GM21717 (cell line): ENCODE data around the gene TACC3.

Source experiments
- ATAC-seq: cut with Tn5 transposase; IDR thresholded peaks from one replicate; pipeline ENCODE4 v1.9.1; 2021; ENCODE audit warnings: mild to moderate bottlenecking, moderate library complexity; ENCODE audit not compliant: unreplicated experiment

Gene TACC3

DNA sequence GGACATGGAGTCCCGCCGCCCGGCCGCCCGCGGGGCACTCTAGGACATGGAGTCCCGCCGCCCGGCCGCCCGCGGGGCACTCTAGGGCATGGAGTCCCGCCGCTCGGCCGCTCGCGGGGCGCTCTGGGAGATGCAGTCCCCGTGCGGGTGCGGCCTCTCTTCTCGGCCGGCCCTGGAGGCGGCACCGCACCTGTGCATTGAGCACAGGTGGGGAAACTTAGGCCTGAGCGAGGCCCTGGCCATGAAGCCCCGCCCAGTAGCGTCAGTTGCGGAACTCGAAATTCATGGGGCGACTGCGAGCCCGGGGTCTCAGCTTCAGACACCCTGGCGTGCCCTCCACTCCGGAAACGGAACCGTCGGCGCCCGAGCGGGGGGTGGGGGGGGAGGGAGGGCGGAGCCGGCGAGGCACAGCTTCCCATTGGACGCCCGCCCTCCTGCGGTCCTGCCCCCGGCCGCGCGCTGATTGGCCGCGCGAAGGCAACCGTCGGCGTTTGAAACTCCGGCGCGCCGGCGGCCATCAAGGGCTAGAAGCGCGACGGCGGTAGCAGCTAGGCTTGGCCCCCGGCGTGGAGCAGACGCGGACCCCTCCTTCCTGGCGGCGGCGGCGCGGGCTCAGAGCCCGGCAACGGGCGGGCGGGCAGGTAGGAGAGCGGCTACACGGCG is at the start of gene TACC3, which contains the start of gene TMEM129:
Gene TACC3, plus strand, starts transcription at position 519 of the 663 bp plus-strand sequence. CDS start 1,901 bp downstream, outside the sequence.
Gene TMEM129, minus strand, starts transcription at position 321 of the 663 bp plus-strand sequence. CDS start 486 bp downstream, outside the sequence.
- ATAC-seq = peak; percentile 74

DNA sequence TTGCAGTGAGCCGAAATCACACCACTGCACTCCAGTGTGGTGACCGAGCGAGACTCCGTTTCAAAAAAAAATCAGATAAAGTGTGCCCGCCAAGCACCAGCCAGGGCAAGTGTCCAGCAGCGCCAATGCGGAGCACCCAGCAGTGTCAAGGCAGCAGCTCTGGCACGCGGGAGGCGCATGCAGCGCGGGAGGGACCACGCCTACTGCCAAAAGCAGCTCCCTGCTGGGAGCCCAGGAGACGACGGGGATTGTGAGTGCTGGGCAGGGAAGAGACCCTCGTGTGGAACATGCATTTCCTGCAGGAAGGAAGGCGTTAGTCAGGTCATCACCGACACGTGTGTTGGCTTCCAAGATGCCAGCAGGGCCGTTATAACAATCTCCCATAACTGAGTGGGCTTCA is 47.6 kb upstream of the TACC3 start:
- ATAC-seq = no peak

GRCh38 chr4:1674682-1675081 is 46.6 kb upstream of the TACC3 start:
- no peak for ATAC-seq

DNA sequence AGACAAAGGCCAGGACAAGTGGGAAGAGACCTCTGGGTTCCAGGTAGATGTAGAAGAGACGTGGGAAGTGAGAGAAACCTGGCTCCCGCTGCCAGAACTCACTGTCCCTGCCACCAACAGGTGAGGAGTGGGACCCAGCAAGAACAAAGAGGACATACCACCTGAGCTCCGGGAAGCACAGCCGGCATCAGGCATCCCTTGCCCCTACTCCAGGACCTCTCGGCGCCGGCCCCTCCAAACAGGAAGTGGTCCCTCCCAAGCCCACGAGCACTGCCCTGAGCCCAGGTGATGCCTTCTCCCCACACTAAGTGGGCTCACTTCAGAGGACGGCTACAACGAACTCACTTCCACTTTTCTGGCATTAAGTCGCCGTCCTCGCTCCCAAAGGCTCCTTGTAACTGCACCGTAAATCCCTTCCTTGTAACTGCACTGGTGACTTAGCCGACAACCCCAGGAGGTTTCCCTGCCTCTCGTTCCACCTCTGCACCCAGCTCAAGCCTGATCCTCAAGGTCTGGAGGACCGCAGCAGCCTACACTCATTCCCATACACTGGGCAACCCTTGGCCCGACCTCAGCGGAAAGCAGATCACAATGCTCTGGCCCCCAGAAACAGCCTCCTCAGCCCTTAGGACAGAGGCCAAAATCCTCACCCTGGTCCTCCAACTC is 46.1 kb upstream of the TACC3 start:
- no peak for ATAC-seq

DNA sequence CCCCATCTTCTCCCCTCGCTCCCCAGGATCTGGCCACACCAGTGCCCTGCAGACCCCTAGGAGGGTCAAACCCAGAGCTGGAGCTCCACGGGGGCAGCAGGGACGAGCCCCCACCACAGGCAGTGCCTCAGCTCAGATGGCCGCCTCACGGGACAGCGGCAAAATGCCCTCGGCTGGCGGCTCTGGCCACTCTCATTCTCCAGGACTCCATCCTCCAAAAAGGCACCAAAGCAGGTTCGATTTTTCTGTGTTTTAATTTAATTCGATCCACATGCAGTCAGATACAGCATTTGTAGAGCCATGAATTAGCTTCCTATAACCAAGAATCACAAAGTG is 45.6 kb upstream of the TACC3 start:
- no peak for ATAC-seq

GRCh38 chr4:1676605-1677525 is 44.5 kb upstream of the TACC3 start:
- ATAC-seq = no peak

- no peak for ATAC-seq
These were observed 43.1 kb upstream of the TACC3 start for GRCh38 chr4:1678244-1678643.

GRCh38 chr4:1682860-1683259 is 38.5 kb upstream of the TACC3 start:
- ATAC-seq = no peak

DNA sequence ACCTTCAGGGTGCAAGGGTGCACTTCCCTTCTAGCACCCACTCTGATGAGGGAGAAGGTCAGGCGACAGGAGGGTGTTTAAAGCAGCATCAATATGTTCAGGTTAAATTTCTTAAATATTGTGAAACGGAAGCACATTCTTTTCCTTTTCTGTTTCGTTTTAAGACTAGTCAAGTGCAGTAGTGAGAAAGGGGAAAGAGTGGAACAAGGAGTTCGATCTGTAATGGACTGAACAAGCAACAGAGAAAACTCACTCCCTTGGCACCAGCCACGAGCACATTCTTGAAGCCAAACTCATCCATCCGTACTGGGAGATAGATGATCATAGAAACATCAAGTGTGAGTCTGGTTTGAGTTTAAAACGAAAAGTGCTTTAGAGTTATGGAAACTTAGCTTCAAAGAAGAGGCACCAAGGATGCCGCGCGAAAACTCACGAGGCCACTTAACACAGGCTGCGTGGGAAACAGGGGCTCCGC is 38.0 kb upstream of the TACC3 start:
- no peak for ATAC-seq

DNA sequence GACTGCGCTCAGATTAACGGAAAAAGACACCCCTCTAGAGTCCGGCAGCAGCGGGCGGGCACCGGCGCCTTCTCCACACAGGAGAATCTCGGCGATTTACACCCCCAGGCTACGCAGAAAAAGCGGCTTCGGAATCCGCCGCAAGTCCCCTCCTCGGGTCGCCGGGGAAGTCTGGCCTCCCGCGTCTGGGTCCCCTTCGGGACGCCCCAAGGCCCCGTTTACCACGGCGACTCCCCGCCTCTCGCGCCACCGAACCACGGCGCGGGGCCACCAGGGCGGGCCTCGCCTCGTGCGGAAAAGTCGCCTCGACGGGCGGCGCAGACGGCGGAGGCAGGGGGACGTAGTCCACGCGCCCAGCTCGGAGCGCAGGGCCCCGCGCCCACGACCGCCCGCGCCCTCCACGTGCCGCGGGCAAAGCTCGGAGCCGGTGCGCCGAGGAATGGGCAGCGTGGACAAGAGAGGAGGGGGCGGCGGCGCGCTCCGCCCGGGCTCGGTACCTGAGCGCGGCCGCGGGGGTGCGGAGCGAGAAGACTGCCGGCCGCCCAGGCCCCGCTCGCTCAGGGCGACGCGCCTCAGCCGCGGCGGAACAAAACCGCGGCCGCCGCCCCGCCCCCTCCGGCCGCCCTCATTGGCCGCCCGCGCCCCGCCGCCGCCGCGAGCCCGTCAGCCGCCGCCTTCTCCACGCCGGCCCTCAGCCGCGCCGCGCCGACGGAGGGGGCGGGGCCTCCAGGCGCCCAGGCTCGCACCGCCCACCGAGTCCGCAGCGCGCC is 37.4 kb upstream of the TACC3 start, which contains the start of gene FAM53A:
Gene FAM53A, minus strand, starts transcription at position 578 of the 770 bp plus-strand sequence. CDS start 15,572 bp downstream, outside the sequence.
- peak; percentile 75 for ATAC-seq

DNA sequence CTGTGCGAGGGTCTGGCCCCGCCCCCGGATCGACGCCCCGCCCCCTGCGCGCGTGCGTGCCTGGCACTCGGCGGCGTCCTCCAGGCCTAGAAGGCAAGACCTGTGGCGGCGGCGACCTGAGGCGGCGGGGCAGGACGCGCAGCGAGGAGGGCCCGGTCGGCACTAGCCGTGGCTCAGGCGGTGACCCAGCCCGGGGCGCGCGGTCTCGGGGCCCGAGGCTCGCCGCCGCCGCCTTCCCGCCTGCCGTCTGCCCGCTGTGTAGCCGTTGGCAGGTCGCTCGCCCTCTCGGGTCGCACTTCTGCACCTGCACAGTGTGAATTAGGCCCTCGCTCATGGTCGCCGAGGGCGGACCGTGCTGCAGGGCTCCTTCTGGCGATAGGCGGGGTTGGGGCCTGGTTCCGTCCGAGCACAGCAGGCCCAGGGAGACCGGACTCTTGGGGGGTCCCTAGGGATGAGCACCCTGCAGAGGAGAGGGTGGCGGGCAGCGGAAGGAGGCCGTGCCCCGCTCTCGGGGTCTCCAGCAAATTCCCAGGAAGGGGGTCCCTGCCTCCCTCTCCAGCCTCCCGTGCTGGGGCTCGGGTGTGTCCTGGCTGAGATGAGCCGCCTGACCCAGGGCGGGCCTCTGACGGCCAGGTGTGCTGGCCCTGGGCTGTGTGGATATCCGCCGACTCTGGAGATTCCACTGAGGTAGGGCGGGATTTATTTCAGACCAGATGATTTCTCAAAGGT is 36.7 kb upstream of the TACC3 start:
- peak; percentile 9 for ATAC-seq

DNA sequence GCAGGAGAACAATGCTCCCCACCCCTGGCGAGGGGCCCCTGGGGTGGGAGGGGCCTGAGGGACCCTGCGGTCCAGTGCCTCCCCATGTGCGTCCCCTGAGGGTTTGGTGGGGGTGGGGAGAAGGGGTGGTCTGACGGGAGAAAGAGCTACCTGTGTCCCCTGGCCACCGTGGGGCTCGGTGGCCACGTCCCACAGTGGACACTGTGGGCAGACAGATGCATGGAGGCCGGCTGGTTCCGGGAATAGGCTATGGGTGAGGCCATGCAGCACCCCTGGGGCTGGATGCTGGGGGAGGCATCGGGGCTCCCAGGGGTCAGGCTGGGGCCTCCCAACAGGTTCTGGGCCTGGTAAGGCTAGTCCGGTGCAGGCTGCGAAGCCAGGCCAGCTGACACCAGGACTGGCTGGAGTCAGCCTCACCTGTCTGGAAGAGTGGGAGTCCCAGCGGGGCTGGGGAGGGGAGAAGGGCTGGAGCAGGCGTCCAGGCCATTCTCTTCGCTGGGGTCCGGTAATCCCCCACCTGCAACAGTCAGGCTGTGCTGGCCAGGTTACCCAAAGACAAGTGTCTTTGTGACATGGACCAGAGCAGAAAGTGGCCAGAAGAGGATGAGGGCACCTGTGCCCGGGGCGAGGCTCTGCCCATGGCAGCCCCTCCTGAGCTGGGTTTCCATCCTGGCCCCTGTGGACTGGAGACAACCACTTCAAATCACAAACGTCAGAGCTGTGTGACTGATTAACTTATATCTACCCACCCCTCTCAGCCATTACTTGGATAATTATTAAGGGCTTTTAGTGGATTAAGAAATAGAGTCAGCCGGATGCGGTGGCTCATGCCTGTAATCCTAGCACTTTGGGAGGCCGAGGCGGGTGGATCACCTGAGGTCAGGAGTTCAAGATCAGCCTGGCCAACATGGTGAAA is 35.8 kb upstream of the TACC3 start:
- no peak for ATAC-seq

DNA sequence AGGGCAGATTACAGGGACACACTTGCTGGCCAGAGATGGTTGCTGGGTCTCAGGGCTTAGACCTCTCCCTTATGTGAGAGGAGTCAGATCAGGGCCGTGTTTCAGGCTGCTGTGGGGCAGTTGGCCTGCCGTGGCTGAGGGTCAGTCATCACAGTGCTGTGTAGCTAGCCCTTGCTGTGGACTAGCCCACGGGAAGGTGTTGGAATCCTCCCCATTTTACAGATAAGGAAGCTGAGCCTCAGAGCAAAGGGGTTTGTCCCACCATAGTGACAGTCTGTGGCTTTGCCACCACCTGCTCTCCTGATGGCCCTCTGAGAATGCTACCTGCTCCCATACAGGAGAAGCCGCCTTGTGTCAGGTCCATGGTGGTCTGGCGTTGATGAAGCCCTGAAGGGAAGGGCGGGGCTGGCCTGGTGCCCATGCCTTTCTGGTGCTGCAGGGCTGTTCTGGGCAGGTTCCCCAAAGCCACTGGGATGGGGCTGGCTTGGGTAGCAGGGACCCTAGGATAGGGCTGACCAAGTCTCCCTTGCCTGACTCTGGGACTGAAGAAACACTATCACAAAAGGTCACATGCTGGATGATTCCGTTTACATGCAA is 34.8 kb upstream of the TACC3 start:
- ATAC-seq = no peak

- no peak for ATAC-seq
These were observed 30.6 kb upstream of the TACC3 start for GRCh38 chr4:1690698-1691097.

GRCh38 chr4:1691737-1692373 is 29.5 kb upstream of the TACC3 start:
- no peak for ATAC-seq

GRCh38 chr4:1693131-1693896 is 28.0 kb upstream of the TACC3 start:
- ATAC-seq = peak; percentile 74

- no peak for ATAC-seq
These were observed 25.4 kb upstream of the TACC3 start for GRCh38 chr4:1695913-1696312.
